Loucy (cell line): Measurements from ENCODE around the gene PLAC8.
A peak's percentile ranks its signal among the peaks of the same experiment; 100 is the strongest.
"Not testable (repeated sequence)": the region's sequence is repeated elsewhere in the genome, so short reads cannot be mapped to it uniquely, and the experiment has no call there.

Source experiments
- H2AFZ ChIP-seq: fragments of 200-600 bp; sonication (generic); 2 replicates; pipeline ENCODE4 v1.6.0; 2016; ENCODE audit warnings: antibody characterized with exemption, mild to moderate bottlenecking, low read length, moderate library complexity
- H3F3A ChIP-seq: fragments of 200-600 bp; 2 replicates; pipeline ENCODE4 v1.6.0; 2016; ENCODE audit warnings: antibody characterized with exemption, low read depth, mild to moderate bottlenecking
- H3K27me3 ChIP-seq: fragments of 200-600 bp; sonication (generic); 2 replicates; pipeline ENCODE4 v1.6.1; 2014; ENCODE audit warnings: low read length, mild to moderate bottlenecking; ENCODE audit not compliant: insufficient read depth, poor library complexity, severe bottlenecking
- H3K36me3 ChIP-seq: fragments of 200-600 bp; sonication (generic); 2 replicates; pipeline ENCODE4 v1.6.1; 2016; ENCODE audit warnings: low read length; ENCODE audit not compliant: insufficient read depth
- H3K4me1 ChIP-seq: fragments of 200-600 bp; sonication (generic); 2 replicates; pipeline ENCODE4 v1.5.1; 2014; ENCODE audit warnings: low read length, mild to moderate bottlenecking; ENCODE audit not compliant: insufficient read depth, poor library complexity, severe bottlenecking
- H3K4me2 ChIP-seq: fragments of 200-600 bp; sonication (generic); 2 replicates; pipeline ENCODE4 v1.6.0; 2014; ENCODE audit warnings: antibody characterized with exemption, low read length, low read depth, mild to moderate bottlenecking; ENCODE audit not compliant: poor library complexity, severe bottlenecking
- H3K4me3 ChIP-seq: fragments of 200-600 bp; sonication (generic); 2 replicates; pipeline ENCODE4 v1.5.1; 2014; ENCODE audit warnings: low read length, mild to moderate bottlenecking, mixed read lengths; ENCODE audit not compliant: poor library complexity, severe bottlenecking
- H3K79me2 ChIP-seq: fragments of 200-600 bp; sonication (generic); 2 replicates; pipeline ENCODE4 v1.6.1; 2014; ENCODE audit warnings: low read length; ENCODE audit not compliant: insufficient read depth
- H3K9ac ChIP-seq: fragments of 200-600 bp; sonication (generic); 2 replicates; pipeline ENCODE4 v1.6.0; 2014; ENCODE audit warnings: mild to moderate bottlenecking, low read depth, low read length, moderate library complexity; ENCODE audit not compliant: poor library complexity, severe bottlenecking
- H3K9me2 ChIP-seq: fragments of 200-600 bp; sonication (generic); replicated peaks from 2 replicates; pipeline ENCODE4 v1.6.1; 2016; ENCODE audit warnings: low read depth, low read length, mixed read lengths
- H3K9me3 ChIP-seq: fragments of 200-600 bp; sonication (generic); 2 replicates; pipeline ENCODE4 v1.6.1; 2014; ENCODE audit warnings: mild to moderate bottlenecking, antibody characterized with exemption, low read length, low read depth; ENCODE audit not compliant: insufficient read depth
- H4K20me1 ChIP-seq: fragments of 200-600 bp; sonication (generic); 2 replicates; pipeline ENCODE4 v1.6.0; 2014; ENCODE audit warnings: antibody characterized with exemption, low read length, mild to moderate bottlenecking; ENCODE audit not compliant: insufficient read depth, poor library complexity, severe bottlenecking
- CTCF ChIP-seq: fragments of 200-600 bp; sonication (generic); conservative IDR thresholded peaks from 2 replicates; pipeline ENCODE4 v1.5.1; 2014; ENCODE audit warnings: mild to moderate bottlenecking, antibody characterized with exemption, low read length
- EZH2phosphoT487 ChIP-seq: fragments of 200-600 bp; IDR thresholded peaks from 2 replicates; pipeline ENCODE4 v1.6.1; 2018; ENCODE audit warnings: antibody characterized with exemption, mild to moderate bottlenecking, moderate library complexity, borderline replicate concordance

PLAC8 gene

DNA sequence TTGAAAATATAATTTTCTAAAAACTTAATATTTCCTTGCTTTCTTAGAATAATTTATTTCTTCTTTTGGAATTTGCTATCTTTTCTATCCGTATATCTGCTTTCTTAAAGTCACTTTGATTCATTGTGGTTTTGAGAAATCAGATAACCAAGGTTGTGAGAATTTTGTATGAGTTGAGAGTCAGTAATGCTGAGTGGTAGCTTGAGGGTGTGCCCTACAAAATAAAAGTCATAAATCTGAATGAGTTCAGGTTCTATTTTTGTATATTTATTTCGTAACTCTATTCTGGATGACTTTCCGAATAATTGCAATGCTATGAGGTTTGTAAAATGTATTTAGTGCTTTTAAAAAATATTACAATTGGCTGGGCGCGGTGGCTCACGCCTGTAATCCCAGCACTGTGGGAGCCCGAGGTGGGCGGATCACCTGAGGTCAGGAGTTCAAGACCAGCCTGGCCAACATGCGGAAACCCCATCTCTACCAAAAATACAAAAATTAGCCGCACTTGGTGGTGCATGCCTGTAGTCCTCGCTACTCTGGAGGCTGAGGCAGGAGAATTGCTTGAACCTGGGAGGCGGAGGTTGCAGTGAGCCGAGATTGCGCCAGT, 70.6 kb downstream of the PLAC8 start:
- no peaks in the 10 kb centered on the region for H3K27me3 ChIP-seq
- TF ChIP-seq EZH2phosphoT487 (no peak), CTCF (no peak)
- no peak overlapping the region for H2AFZ ChIP-seq
- no peak overlapping the region for H3K9ac ChIP-seq
- peaks cover 23% of the 10 kb centered on the region for H3K4me1 ChIP-seq
- H4K20me1 ChIP-seq: peaks cover 17% of the 10 kb centered on the region
- H3K4me3 ChIP-seq: no peak overlapping the region
- H3K36me3 ChIP-seq: peaks cover 7% of the 10 kb centered on the region; the same call in 1 of the 2 replicates
- no peak overlapping the region for H3K4me2 ChIP-seq
- H3K9me2 ChIP-seq: no peaks in the 10 kb centered on the region
- peaks cover 55% of the 10 kb centered on the region for H3K79me2 ChIP-seq
- H3F3A ChIP-seq: no peaks in the 10 kb centered on the region
- no peaks in the 10 kb centered on the region for H3K9me3 ChIP-seq

GRCh38 chr4:83043157-83043556, 71.4 kb downstream of the PLAC8 start:
- not testable (repeated sequence) for H3K9ac ChIP-seq, H3K4me2 ChIP-seq, H3K9me2 ChIP-seq, H3F3A ChIP-seq, H3K27me3 ChIP-seq, H3K36me3 ChIP-seq, H2AFZ ChIP-seq, H3K9me3 ChIP-seq, H3K4me3 ChIP-seq
- Histone ChIP-seq H3K4me1 (peaks cover 24% of the 10 kb centered on the region), H4K20me1 (peaks cover 17% of the 10 kb centered on the region), H3K79me2 (peaks cover 62% of the 10 kb centered on the region)

DNA sequence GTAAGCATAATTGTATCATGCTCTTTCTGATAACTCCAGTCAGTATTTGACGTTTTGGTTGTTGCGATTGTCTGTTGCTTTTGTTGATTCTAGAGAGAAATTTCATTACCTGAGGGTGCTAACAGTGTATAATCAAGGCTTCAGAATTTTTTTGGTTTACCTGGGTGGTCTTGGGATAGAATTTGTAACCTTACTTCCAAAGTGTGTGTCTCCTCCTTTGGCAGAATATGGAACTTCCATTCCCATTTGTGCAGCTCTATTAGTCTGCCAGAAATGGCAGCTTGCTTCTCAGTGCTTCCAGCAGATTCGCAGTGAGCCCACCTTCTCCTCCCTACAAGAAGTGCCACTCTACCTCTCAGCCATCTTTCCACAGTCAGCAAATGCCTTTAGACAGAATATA, 74.3 kb downstream of the PLAC8 start:
- H3K4me2 ChIP-seq: peak overlapping the region; percentile 60
- no peaks in the 10 kb centered on the region for H3K9me3 ChIP-seq
- no peak overlapping the region for H2AFZ ChIP-seq
- peak overlapping the region; percentile 33 for H3K4me3 ChIP-seq
- H3F3A ChIP-seq: no peaks in the 10 kb centered on the region
- H3K36me3 ChIP-seq: no peaks in the 10 kb centered on the region
- no peaks in the 10 kb centered on the region for H3K9me2 ChIP-seq
- H4K20me1 ChIP-seq: peaks cover 24% of the 10 kb centered on the region
- H3K4me1 ChIP-seq: peaks cover 49% of the 10 kb centered on the region
- TF ChIP-seq CTCF: no peak; the same call in 1 of the 2 replicates
- TF ChIP-seq EZH2phosphoT487: no peak
- no peak overlapping the region for H3K9ac ChIP-seq
- no peaks in the 10 kb centered on the region for H3K27me3 ChIP-seq
- peaks cover 85% of the 10 kb centered on the region for H3K79me2 ChIP-seq
